HUES64 (cell line): ENCODE measurements around the gene SYT8. TPM values are rescaled to one million over a fixed set of nuclear protein-coding genes. Genes with fewer than 3 reads are reported as not detected.
"Not testable (repeated sequence)": the region's sequence is repeated elsewhere in the genome, so short reads cannot be mapped to it uniquely, and the experiment has no call there.

Experiments used
- H3K27ac ChIP-seq: 2 replicates; pipeline ENCODE4 v1.7.0; 2013; ENCODE audit warnings: low read depth, low read length, inconsistent platforms
- H3K27me3 ChIP-seq: 2 replicates; pipeline ENCODE4 v1.6.1; 2013; ENCODE audit warnings: mild to moderate bottlenecking, low read length; ENCODE audit not compliant: insufficient read depth
- H3K36me3 ChIP-seq: 2 replicates; pipeline ENCODE4 v1.6.1; 2013; ENCODE audit warnings: mild to moderate bottlenecking, low read length; ENCODE audit not compliant: insufficient read depth
- H3K4me1 ChIP-seq: 2 replicates; pipeline ENCODE4 v1.6.1; 2013; ENCODE audit warnings: mild to moderate bottlenecking, low read length, moderate library complexity; ENCODE audit not compliant: insufficient read depth
- H3K4me3 ChIP-seq: 2 replicates; pipeline ENCODE4 v1.5.1; 2013; ENCODE audit warnings: mild to moderate bottlenecking, low read length, moderate library complexity
- H3K9ac ChIP-seq: 2 replicates; pipeline ENCODE4 v1.6.1; 2013; ENCODE audit warnings: mild to moderate bottlenecking, low read depth, low read length
- H3K9me3 ChIP-seq: 2 replicates; pipeline ENCODE4 v1.6.1; 2013; ENCODE audit warnings: low read depth, low read length; ENCODE audit not compliant: insufficient read depth
- WGBS: fragments of 150-250, 120-280 bp; methylation state at CpG from one replicate; pipeline ENCODE4 v1.1.7; 2013; ENCODE audit warnings: missing lambda C conversion rate; 5-methylcytosine and 5-hydroxymethylcytosine counted together
- polyA plus RNA-seq, 2 experiments: library from polyadenylated mRNA; stranded (reverse); fragments of 50-300 nt; gene quantifications; one replicate each; pipeline ENCODE4 v1.2.3, GENCODE V29; 2013

Gene SYT8
- polyA plus RNA-seq (2013, experiment 1 of 2), result not detected
- not detected for polyA plus RNA-seq (2013, experiment 2 of 2)

- WGBS, result 92% methylated on average over 26 of the region's 26 CpGs
- Histone ChIP-seq H3K36me3 (no peaks in the 10 kb centered on the region), H3K4me3 (no peak within 1 kb of the TSS), H3K27me3 (peaks cover 10% of the 10 kb centered on the region; the same call in 1 of the 2 replicates), H3K9me3 (no peaks in the 10 kb centered on the region), H3K27ac (no peak within 1 kb of the TSS), H3K4me1 (no peaks in the 10 kb centered on the region), H3K9ac (no peak within 1 kb of the TSS)
Measured at GRCh38 chr11:1834779-1835670, at the start of gene SYT8. Gene SYT8, plus strand, starts transcription at chr11:1834990. Its CDS starts 116 bp downstream, at chr11:1835106.

GRCh38 chr11:1785749-1786413, 48.9 kb upstream of the SYT8 start:
- 85% methylated on average over 21 of the region's 21 CpGs for WGBS
- Histone ChIP-seq H3K27me3 (no peaks in the 10 kb centered on the region), H3K36me3 (no peaks in the 10 kb centered on the region), H3K27ac (no peak overlapping the region), H3K9me3 (no peaks in the 10 kb centered on the region), H3K4me1 (0 out of 2 replicates have a peak, but pooled peaks cover 4% of the 10 kb centered on the region), H3K9ac (no peak overlapping the region), H3K4me3 (no peak overlapping the region)

- H3K4me1 ChIP-seq, result 0 out of 2 replicates have a peak, but pooled peaks cover 4% of the 10 kb centered on the region
- 94% methylated on average over 4 of the region's 4 CpGs for WGBS
- H3K27ac ChIP-seq, result no peak overlapping the region
- no peaks in the 10 kb centered on the region for H3K9me3 ChIP-seq
- H3K36me3 ChIP-seq, result no peaks in the 10 kb centered on the region
- H3K4me3 ChIP-seq, result no peak overlapping the region
- H3K9ac ChIP-seq, result no peak overlapping the region
- H3K27me3 ChIP-seq, result no peaks in the 10 kb centered on the region
Measured at GRCh38 chr11:1786466-1786865, 48.3 kb upstream of the SYT8 start.

GRCh38 chr11:1791912-1792311, 42.9 kb upstream of the SYT8 start:
- no peaks in the 10 kb centered on the region for H3K36me3 ChIP-seq
- H3K4me3 ChIP-seq, result no peak overlapping the region
- no peaks in the 10 kb centered on the region for H3K4me1 ChIP-seq
- H3K27me3 ChIP-seq, result no peaks in the 10 kb centered on the region
- WGBS, result 90% methylated on average over 6 of the region's 6 CpGs
- no peaks in the 10 kb centered on the region for H3K9me3 ChIP-seq
- H3K27ac ChIP-seq, result no peak overlapping the region
- no peak overlapping the region for H3K9ac ChIP-seq

GRCh38 chr11:1792461-1792860, 42.3 kb upstream of the SYT8 start:
- no peak overlapping the region for H3K4me3 ChIP-seq
- H3K27me3 ChIP-seq, result no peaks in the 10 kb centered on the region
- no peaks in the 10 kb centered on the region for H3K9me3 ChIP-seq
- no peaks in the 10 kb centered on the region for H3K4me1 ChIP-seq
- H3K27ac ChIP-seq, result no peak overlapping the region
- no peak overlapping the region for H3K9ac ChIP-seq
- no peaks in the 10 kb centered on the region for H3K36me3 ChIP-seq
- 94% methylated on average over 12 of the region's 12 CpGs for WGBS

GRCh38 chr11:1793081-1793480, 41.7 kb upstream of the SYT8 start:
- Histone ChIP-seq H3K27me3 (no peaks in the 10 kb centered on the region), H3K4me3 (no peak overlapping the region), H3K9me3 (no peaks in the 10 kb centered on the region), H3K4me1 (no peaks in the 10 kb centered on the region), H3K27ac (no peak overlapping the region), H3K36me3 (no peaks in the 10 kb centered on the region), H3K9ac (no peak overlapping the region)
- WGBS, result 92% methylated on average over 3 of the region's 3 CpGs

GRCh38 chr11:1796413-1797011, 38.3 kb upstream of the SYT8 start:
- H3K36me3 ChIP-seq, result no peaks in the 10 kb centered on the region
- WGBS, result 83% methylated on average over 12 of the region's 12 CpGs

GRCh38 chr11:1797391-1798125, 37.2 kb upstream of the SYT8 start:
- Histone ChIP-seq H3K36me3 (no peaks in the 10 kb centered on the region), H3K9ac (no peak overlapping the region), H3K4me1 (no peaks in the 10 kb centered on the region), H3K27me3 (no peaks in the 10 kb centered on the region), H3K4me3 (no peak overlapping the region), H3K9me3 (no peaks in the 10 kb centered on the region), H3K27ac (no peak overlapping the region)
- WGBS, result 95% methylated on average over 14 of the region's 14 CpGs

More at GRCh38 chr11:1796413-1797011, 38.3 kb upstream of the SYT8 start:
- Histone ChIP-seq H3K4me3 (no peak overlapping the region), H3K9ac (no peak overlapping the region), H3K4me1 (no peaks in the 10 kb centered on the region), H3K9me3 (no peaks in the 10 kb centered on the region), H3K27me3 (no peaks in the 10 kb centered on the region), H3K27ac (no peak overlapping the region)

GRCh38 chr11:1803246-1803645, 31.5 kb upstream of the SYT8 start:
- WGBS, result 96% methylated on average over 20 of the region's 20 CpGs
- Histone ChIP-seq H3K27me3 (no peaks in the 10 kb centered on the region), H3K27ac (no peak overlapping the region), H3K9ac (no peak overlapping the region), H3K9me3 (no peaks in the 10 kb centered on the region), H3K36me3 (no peaks in the 10 kb centered on the region), H3K4me1 (no peaks in the 10 kb centered on the region), H3K4me3 (no peak overlapping the region)

- not testable (repeated sequence) for H3K9me3 ChIP-seq, H3K36me3 ChIP-seq, H3K9ac ChIP-seq, H3K4me1 ChIP-seq, H3K27ac ChIP-seq, H3K27me3 ChIP-seq, H3K4me3 ChIP-seq
- WGBS, result 97% methylated on average over 25 of the region's 42 CpGs
Measured at GRCh38 chr11:1803835-1804519, 30.8 kb upstream of the SYT8 start.
